ENCODE results near the gene CENPH. TPM values are rescaled to one million over a fixed set of nuclear protein-coding genes. Genes with fewer than 3 reads are reported as not detected.
A peak's percentile ranks its signal among the peaks of the same experiment; 100 is the strongest.
"Not testable (repeated sequence)": the region's sequence is repeated elsewhere in the genome, so short reads cannot be mapped to it uniquely, and the experiment has no call there.

CENPH gene
- total RNA-seq, 1 experiment from 2014 or later = 21.9 TPM

GRCh38 chr5:69231281-69231680, 41.9 kb downstream of the CENPH start:
- Mint-ChIP-seq H3K36me3 (ENCODE audit: insufficient read depth, unreplicated experiment) (peaks cover 16% of the 10 kb centered on the region), H3K4me3 (ENCODE audit: unreplicated experiment) (no peak overlapping the region), H3K9me3 (ENCODE audit: unreplicated experiment) (no peaks in the 10 kb centered on the region), H3K4me1 (ENCODE audit: insufficient read depth, unreplicated experiment) (peaks cover 9% of the 10 kb centered on the region), H3K27ac (ENCODE audit: low read depth, unreplicated experiment) (no peak overlapping the region), H3K27me3 (ENCODE audit: insufficient read depth, unreplicated experiment) (no peaks in the 10 kb centered on the region)
- no peak for DNase-seq (ENCODE audit: unreplicated experiment)
- ChIA-PET POLR2A (interaction anchor here (0.8 to 5.5 kb wide), 2 partner anchors 13 to 42 kb away, joined by 5 to 63 read pairs; partner anchors contain the start of gene CENPH), CTCF (interaction anchor here (0.7 to 1.6 kb wide), 2 partner anchors 138 to 806 kb away, joined by 3 to 5 read pairs; partner anchors contain the start of gene SLC30A5)
- BruUV-seq (replicated peaks) = no TSS peak
- intact Hi-C loops (cut with micrococcal nuclease) = loop anchor here (10.0 kb wide), 1 partner anchor 66 kb away; the partner anchor contains the start of gene CCNB1
- TF ChIP-seq, protein P1, sequence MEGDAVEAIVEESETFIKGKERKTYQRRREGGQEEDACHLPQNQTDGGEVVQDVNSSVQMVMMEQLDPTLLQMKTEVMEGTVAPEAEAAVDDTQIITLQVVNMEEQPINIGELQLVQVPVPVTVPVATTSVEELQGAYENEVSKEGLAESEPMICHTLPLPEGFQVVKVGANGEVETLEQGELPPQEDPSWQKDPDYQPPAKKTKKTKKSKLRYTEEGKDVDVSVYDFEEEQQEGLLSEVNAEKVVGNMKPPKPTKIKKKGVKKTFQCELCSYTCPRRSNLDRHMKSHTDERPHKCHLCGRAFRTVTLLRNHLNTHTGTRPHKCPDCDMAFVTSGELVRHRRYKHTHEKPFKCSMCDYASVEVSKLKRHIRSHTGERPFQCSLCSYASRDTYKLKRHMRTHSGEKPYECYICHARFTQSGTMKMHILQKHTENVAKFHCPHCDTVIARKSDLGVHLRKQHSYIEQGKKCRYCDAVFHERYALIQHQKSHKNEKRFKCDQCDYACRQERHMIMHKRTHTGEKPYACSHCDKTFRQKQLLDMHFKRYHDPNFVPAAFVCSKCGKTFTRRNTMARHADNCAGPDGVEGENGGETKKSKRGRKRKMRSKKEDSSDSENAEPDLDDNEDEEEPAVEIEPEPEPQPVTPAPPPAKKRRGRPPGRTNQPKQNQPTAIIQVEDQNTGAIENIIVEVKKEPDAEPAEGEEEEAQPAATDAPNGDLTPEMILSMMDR (IDR thresholded peaks at IDR 0.05; ENCODE audit: unreplicated experiment) = no peak

GRCh38 chr5:69231851-69232250, 42.5 kb downstream of the CENPH start:
- no peaks in the 10 kb centered on the region for H3K9me3 Mint-ChIP-seq (ENCODE audit: unreplicated experiment)
- TF ChIP-seq, protein P1 (IDR thresholded peaks at IDR 0.05; ENCODE audit: unreplicated experiment) = no peak
- H3K36me3 Mint-ChIP-seq (ENCODE audit: insufficient read depth, unreplicated experiment) = peaks cover 22% of the 10 kb centered on the region
- peaks cover 10% of the 10 kb centered on the region for H3K4me1 Mint-ChIP-seq (ENCODE audit: insufficient read depth, unreplicated experiment)
- no peak overlapping the region for H3K4me3 Mint-ChIP-seq (ENCODE audit: unreplicated experiment)
- DNase-seq (ENCODE audit: unreplicated experiment) = no peak
- intact Hi-C loops (cut with micrococcal nuclease) = loop anchor here (10.0 kb wide), 1 partner anchor 67 kb away; the partner anchor contains the start of gene CCNB1
- no TSS peak for BruUV-seq (replicated peaks)
- H3K27me3 Mint-ChIP-seq (ENCODE audit: insufficient read depth, unreplicated experiment) = no peaks in the 10 kb centered on the region
- H3K27ac Mint-ChIP-seq (ENCODE audit: low read depth, unreplicated experiment) = no peak overlapping the region
- CTCF ChIA-PET = interaction anchor here (0.7 to 1.6 kb wide), 2 partner anchors 138 to 806 kb away, joined by 3 to 5 read pairs; partner anchors contain the start of gene SLC30A5
- POLR2A ChIA-PET = interaction anchor here (5.5 kb wide), 1 partner anchor 13 kb away, joined by 63 read pairs; a partner anchor contains a TSS

- Mint-ChIP-seq H3K27me3 (ENCODE audit: insufficient read depth, unreplicated experiment) (no peaks in the 10 kb centered on the region), H3K27ac (ENCODE audit: low read depth, unreplicated experiment) (peak within 1 kb of the TSS; percentile 93), H3K4me1 (ENCODE audit: insufficient read depth, unreplicated experiment) (peaks cover 33% of the 10 kb centered on the region), H3K9me3 (ENCODE audit: unreplicated experiment) (no peaks in the 10 kb centered on the region), H3K36me3 (ENCODE audit: insufficient read depth, unreplicated experiment) (peaks cover 37% of the 10 kb centered on the region), H3K4me3 (ENCODE audit: unreplicated experiment) (peak within 1 kb of the TSS; percentile 93)
- TF ChIP-seq, protein P1 (IDR thresholded peaks at IDR 0.05; ENCODE audit: unreplicated experiment) = no peak
- intact Hi-C loops (cut with micrococcal nuclease) = loop anchor here (10.0 kb wide), 1 partner anchor 70 kb away; the partner anchor contains the start of gene CCNB1
- POLR2A ChIA-PET = interaction anchor here (0.7 to 5.5 kb wide), 28 partner anchors 9 to 283 kb away, joined by 3 to 63 read pairs (median 4); partner anchors contain the start of genes AK6, CCDC125, CCNB1 and CENPH
- CTCF ChIA-PET = interaction anchor here (0.7 to 1.9 kb wide), 3 partner anchors 10 to 141 kb away, joined by 3 to 6 read pairs (median 5); partner anchors contain the start of genes CENPH and SLC30A5
- DNase-seq (ENCODE audit: unreplicated experiment) = peak; percentile 94
- no TSS peak for BruUV-seq (replicated peaks)
These were observed 45.3 kb downstream of the CENPH start, which contains the start of gene CDK7 for GRCh38 chr5:69234457-69235268. Gene CDK7 (plus strand): TSS chr5:69234886. CDS start chr5:69234976, 90 bp downstream.

- intact Hi-C loops (cut with micrococcal nuclease) = loop anchor here (10.0 kb wide), 1 partner anchor 72 kb away; the partner anchor contains the start of gene CCNB1
- Mint-ChIP-seq H3K4me3 (ENCODE audit: unreplicated experiment) (peak overlapping the region; percentile 93), H3K36me3 (ENCODE audit: insufficient read depth, unreplicated experiment) (peaks cover 52% of the 10 kb centered on the region), H3K4me1 (ENCODE audit: insufficient read depth, unreplicated experiment) (peaks cover 39% of the 10 kb centered on the region), H3K27ac (ENCODE audit: low read depth, unreplicated experiment) (peak overlapping the region; percentile 90)
- CTCF ChIA-PET; DNase-seq (ENCODE audit: unreplicated experiment); BruUV-seq (replicated peaks); H3K9me3 Mint-ChIP-seq (ENCODE audit: unreplicated experiment); H3K27me3 Mint-ChIP-seq (ENCODE audit: insufficient read depth, unreplicated experiment): not testable (repeated sequence)
- POLR2A ChIA-PET = interaction anchor here (1.5 to 3.2 kb wide), 2 partner anchors 47 to 97 kb away, joined by 3 to 19 read pairs; partner anchors contain the start of gene CENPH
These were observed 47.4 kb downstream of the CENPH start for GRCh38 chr5:69236733-69237132.

Data from MCF 10A (cell line).